ENCODE data around the gene GRID2. TPM values are rescaled to one million over a fixed set of nuclear protein-coding genes. Genes with fewer than 3 reads are reported as not detected.

GRID2 gene
- total RNA-seq, 1 experiment from 2014 or later = not detected

DNA sequence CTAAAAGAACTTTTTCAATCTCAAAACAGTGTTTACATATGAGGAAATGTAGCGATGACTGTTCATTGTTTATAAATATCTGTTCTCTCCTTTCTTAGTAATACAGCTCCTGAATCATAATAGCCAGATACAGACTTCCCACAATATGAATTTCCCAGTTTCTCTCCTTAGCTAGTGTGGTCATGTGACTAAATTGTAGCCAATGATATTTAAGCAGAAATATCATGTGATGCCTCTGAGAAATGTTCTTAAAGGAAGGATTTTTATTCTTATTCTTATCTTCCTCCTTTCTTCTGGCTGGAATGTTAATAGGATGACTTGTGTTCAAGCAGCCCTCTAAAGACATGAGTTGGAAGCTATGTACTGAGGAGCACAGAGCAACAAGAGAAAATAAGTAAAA is 1141.1 kb downstream of the GRID2 start:
- Mint-ChIP-seq H3K4me1 (ENCODE audit: low read depth, unreplicated experiment) (no peaks in the 10 kb centered on the region), H3K27ac (ENCODE audit: unreplicated experiment) (no peak overlapping the region), H3K9me3 (ENCODE audit: unreplicated experiment) (no peaks in the 10 kb centered on the region), H3K4me3 (ENCODE audit: unreplicated experiment) (no peak overlapping the region), H3K36me3 (ENCODE audit: insufficient read depth, unreplicated experiment) (no peaks in the 10 kb centered on the region), H3K27me3 (ENCODE audit: insufficient read depth, unreplicated experiment) (peaks cover 4% of the 10 kb centered on the region)
- intact Hi-C loops (cut with micrococcal nuclease; ENCODE audit: unreplicated experiment) = no loop called here
- Histone ChIP-seq H3K4me3 (ENCODE audit: low read depth, low read length) (no peak overlapping the region), H3K36me3 (ENCODE audit: control insufficient read depth, insufficient read depth, low read length) (no peaks in the 10 kb centered on the region), H3K9me3 (no peaks in the 10 kb centered on the region), H3K27me3 (replicated peaks; ENCODE audit: control insufficient read depth, insufficient read depth, low read length) (no peaks in the 10 kb centered on the region; the same call in 1 of the 2 replicates), H3K4me1 (no peaks in the 10 kb centered on the region)
- DNase-seq = no peak
- ChIA-PET CTCF (no interaction called here), POLR2A (no interaction called here)
- BruUV-seq (replicated peaks) = no TSS peak
- TF ChIP-seq, protein P1, sequence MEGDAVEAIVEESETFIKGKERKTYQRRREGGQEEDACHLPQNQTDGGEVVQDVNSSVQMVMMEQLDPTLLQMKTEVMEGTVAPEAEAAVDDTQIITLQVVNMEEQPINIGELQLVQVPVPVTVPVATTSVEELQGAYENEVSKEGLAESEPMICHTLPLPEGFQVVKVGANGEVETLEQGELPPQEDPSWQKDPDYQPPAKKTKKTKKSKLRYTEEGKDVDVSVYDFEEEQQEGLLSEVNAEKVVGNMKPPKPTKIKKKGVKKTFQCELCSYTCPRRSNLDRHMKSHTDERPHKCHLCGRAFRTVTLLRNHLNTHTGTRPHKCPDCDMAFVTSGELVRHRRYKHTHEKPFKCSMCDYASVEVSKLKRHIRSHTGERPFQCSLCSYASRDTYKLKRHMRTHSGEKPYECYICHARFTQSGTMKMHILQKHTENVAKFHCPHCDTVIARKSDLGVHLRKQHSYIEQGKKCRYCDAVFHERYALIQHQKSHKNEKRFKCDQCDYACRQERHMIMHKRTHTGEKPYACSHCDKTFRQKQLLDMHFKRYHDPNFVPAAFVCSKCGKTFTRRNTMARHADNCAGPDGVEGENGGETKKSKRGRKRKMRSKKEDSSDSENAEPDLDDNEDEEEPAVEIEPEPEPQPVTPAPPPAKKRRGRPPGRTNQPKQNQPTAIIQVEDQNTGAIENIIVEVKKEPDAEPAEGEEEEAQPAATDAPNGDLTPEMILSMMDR (IDR thresholded peaks at IDR 0.05; ENCODE audit: insufficient read depth in 1 of 2, low read depth in 1 of 2, low read length in 1 of 2, severe bottlenecking in 1 of 2, unreplicated experiment in 1 of 2) = no peak

GRCh38 chr4:93446038-93446437 is 1142.3 kb downstream of the GRID2 start:
- CTCF ChIA-PET = no interaction called here
- POLR2A ChIA-PET = no interaction called here
- Mint-ChIP-seq H3K4me3 (ENCODE audit: unreplicated experiment) (no peak overlapping the region), H3K9me3 (ENCODE audit: unreplicated experiment) (no peaks in the 10 kb centered on the region), H3K36me3 (ENCODE audit: insufficient read depth, unreplicated experiment) (no peaks in the 10 kb centered on the region), H3K27me3 (ENCODE audit: insufficient read depth, unreplicated experiment) (peaks cover 4% of the 10 kb centered on the region), H3K27ac (ENCODE audit: unreplicated experiment) (no peak overlapping the region), H3K4me1 (ENCODE audit: low read depth, unreplicated experiment) (no peaks in the 10 kb centered on the region)
- no peak overlapping the region for H3K4me3 ChIP-seq (ENCODE audit: low read depth, low read length)
- no peaks in the 10 kb centered on the region for H3K4me1 ChIP-seq
- intact Hi-C loops (cut with micrococcal nuclease; ENCODE audit: unreplicated experiment) = no loop called here
- no peaks in the 10 kb centered on the region; the same call in 1 of the 2 replicates for H3K27me3 ChIP-seq (replicated peaks; ENCODE audit: control insufficient read depth, insufficient read depth, low read length)
- BruUV-seq (replicated peaks) = no TSS peak
- no peak for DNase-seq
- TF ChIP-seq, protein P1 (IDR thresholded peaks at IDR 0.05; ENCODE audit: insufficient read depth in 1 of 2, low read depth in 1 of 2, low read length in 1 of 2, severe bottlenecking in 1 of 2, unreplicated experiment in 1 of 2) = no peak
- H3K9me3 ChIP-seq = no peaks in the 10 kb centered on the region
- no peaks in the 10 kb centered on the region for H3K36me3 ChIP-seq (ENCODE audit: control insufficient read depth, insufficient read depth, low read length)

- TF ChIP-seq, protein P1 (IDR thresholded peaks at IDR 0.05; ENCODE audit: insufficient read depth in 1 of 2, low read depth in 1 of 2, low read length in 1 of 2, severe bottlenecking in 1 of 2, unreplicated experiment in 1 of 2) = no peak
- Mint-ChIP-seq H3K36me3 (ENCODE audit: insufficient read depth, unreplicated experiment) (no peaks in the 10 kb centered on the region), H3K4me1 (ENCODE audit: low read depth, unreplicated experiment) (no peaks in the 10 kb centered on the region), H3K9me3 (ENCODE audit: unreplicated experiment) (no peaks in the 10 kb centered on the region), H3K27ac (ENCODE audit: unreplicated experiment) (no peak overlapping the region), H3K4me3 (ENCODE audit: unreplicated experiment) (no peak overlapping the region), H3K27me3 (ENCODE audit: insufficient read depth, unreplicated experiment) (peaks cover 4% of the 10 kb centered on the region)
- H3K4me3 ChIP-seq (ENCODE audit: low read depth, low read length) = no peak overlapping the region
- no peaks in the 10 kb centered on the region for H3K27me3 ChIP-seq (replicated peaks; ENCODE audit: control insufficient read depth, insufficient read depth, low read length)
- ChIA-PET CTCF (no interaction called here), POLR2A (no interaction called here)
- no TSS peak for BruUV-seq (replicated peaks)
- no peak for DNase-seq
- no peaks in the 10 kb centered on the region for H3K36me3 ChIP-seq (ENCODE audit: control insufficient read depth, insufficient read depth, low read length)
- H3K9me3 ChIP-seq = no peaks in the 10 kb centered on the region
- no peaks in the 10 kb centered on the region for H3K4me1 ChIP-seq
- intact Hi-C loops (cut with micrococcal nuclease; ENCODE audit: unreplicated experiment) = no loop called here
Measured at GRCh38 chr4:93448691-93449293, 1145.0 kb downstream of the GRID2 start.
